ENCODE measurements around the gene TMEM213.

- TF ChIP-seq CTCF (IDR thresholded peaks at IDR 0.05) (no peak), EZH2 (IDR thresholded peaks at IDR 0.05) (no peak), EZH2phosphoT487 (IDR thresholded peaks at IDR 0.05) (no peak)
Observed at GRCh38 chr7:138853448-138853847, 55.7 kb downstream of the TMEM213 start.

Measured in neural progenitor cell (in vitro differentiated cells).